ENCODE data around the gene MID2.
"Not testable (repeated sequence)": the region's sequence is repeated elsewhere in the genome, so short reads cannot be mapped to it uniquely, and the experiment has no call there.

Gene MID2

DNA sequence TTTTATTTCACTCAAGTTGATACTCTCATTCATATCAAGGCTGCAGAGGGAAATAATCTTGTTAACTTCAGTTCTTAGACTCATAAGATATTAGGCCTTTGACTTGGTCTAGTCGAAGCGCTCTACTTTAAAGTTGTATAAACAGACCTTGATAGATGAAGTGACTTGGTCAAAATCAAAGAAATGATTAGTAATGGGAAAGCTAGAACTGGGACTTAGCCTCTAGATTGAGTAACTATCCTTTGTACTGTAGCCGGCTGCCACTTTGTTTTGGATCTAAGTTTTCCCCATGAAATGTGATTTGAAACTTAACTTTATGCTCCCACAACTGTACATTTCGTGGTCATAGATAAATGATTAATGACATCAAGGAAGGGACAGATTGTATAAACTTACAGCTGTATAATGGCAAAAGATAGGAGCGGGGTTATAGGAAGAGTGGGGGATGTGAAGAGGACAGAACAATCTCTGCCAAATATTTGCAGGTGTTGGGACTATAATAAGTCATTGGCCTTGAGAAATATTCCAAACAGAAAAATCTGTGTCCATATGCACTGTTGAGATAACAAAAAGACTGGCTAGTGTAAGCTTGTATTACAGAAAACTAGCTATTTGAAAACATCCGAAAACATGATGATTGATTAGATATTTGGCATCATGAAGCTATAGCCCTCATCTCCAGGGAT, 17.2 kb downstream of the MID2 start:
- DNase-seq (ENCODE audit: low read depth): no peak
- TF ChIP-seq CTCF (IDR thresholded peaks at IDR 0.05; ENCODE audit: insufficient read depth, low read depth, low read length, missing control alignments): no peak
- no peak overlapping the region for H3K4me3 ChIP-seq (ENCODE audit: low read depth, low read length)

DNA sequence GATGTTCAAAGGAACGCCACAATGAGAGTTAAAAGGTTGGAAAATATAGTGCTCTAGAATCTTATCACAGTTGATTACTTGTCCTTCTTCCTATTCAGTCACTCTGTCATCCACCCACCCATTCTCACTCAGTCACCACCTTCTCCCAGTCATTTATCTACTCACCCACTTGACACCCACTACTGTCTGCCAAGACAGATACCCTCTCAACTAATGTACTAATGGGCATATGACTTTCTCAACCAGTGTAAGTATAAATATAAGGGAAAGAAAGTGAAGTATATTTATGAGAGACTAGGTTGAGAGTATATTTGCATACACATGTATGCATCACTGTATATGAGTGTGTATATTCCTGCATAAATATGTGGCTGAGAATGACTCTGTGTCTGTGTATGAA, 20.0 kb downstream of the MID2 start:
- DNase-seq (ENCODE audit: low read depth): no peak
- no peak overlapping the region for H3K4me3 ChIP-seq (ENCODE audit: low read depth, low read length)
- TF ChIP-seq CTCF (IDR thresholded peaks at IDR 0.05; ENCODE audit: insufficient read depth, low read depth, low read length, missing control alignments): no peak

- no peak overlapping the region for H3K4me3 ChIP-seq (ENCODE audit: low read depth, low read length)
- TF ChIP-seq CTCF (IDR thresholded peaks at IDR 0.05; ENCODE audit: insufficient read depth, low read depth, low read length, missing control alignments): no peak
- no peak for DNase-seq (ENCODE audit: low read depth)
These were observed 22.9 kb downstream of the MID2 start for GRCh38 chrX:107848591-107848990.

DNA sequence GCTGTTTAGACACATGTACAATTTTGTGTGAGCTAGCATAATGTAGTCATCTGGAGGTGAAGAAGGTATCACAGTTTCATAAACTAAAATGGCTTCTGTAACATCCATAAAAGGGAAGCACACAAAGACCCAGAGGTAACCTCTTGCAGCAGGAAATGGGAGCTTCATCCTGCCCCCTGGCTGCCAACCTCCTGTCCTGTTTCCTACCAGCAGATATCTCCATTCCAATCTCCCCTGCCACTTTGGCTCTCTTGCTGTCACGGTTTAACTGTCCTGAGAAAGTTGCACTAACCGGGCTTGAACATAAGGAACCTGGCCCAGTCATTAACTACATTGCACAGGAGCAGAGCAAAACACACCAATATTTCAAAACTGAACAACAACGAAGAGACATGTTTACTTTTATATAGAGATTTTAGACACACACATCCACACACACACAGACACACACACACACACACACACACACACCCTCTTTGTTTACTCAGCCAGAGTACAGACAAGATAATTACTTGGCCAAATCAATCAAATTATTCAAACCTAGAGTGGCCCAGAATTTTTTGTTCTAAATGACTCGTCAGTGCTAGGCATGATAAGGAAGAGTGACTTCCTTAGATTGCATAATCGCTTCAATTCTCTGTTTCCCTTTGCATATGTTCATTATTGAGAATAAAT, 24.2 kb downstream of the MID2 start:
- no peak for TF ChIP-seq CTCF (IDR thresholded peaks at IDR 0.05; ENCODE audit: insufficient read depth, low read depth, low read length, missing control alignments)
- no peak overlapping the region for H3K4me3 ChIP-seq (ENCODE audit: low read depth, low read length)
- DNase-seq (ENCODE audit: low read depth): no peak

DNA sequence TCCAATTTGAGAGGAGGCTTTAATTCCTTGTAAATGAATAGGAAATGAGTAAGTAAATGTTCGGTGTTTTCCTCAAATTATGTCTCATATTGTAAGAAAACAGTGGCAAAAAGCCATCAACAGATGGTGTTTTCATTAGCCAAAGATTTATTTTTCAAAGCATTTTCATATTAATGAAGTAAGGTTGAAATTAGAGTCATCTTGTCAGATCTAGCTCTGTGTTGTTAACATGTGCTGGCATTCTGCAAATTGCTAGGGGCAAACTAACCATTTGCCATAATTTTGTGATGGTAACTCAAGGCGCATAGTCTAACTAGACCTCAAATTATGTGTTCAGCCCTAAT, 24.7 kb downstream of the MID2 start:
- DNase-seq (ENCODE audit: low read depth): no peak
- TF ChIP-seq CTCF (IDR thresholded peaks at IDR 0.05; ENCODE audit: insufficient read depth, low read depth, low read length, missing control alignments): no peak

DNA sequence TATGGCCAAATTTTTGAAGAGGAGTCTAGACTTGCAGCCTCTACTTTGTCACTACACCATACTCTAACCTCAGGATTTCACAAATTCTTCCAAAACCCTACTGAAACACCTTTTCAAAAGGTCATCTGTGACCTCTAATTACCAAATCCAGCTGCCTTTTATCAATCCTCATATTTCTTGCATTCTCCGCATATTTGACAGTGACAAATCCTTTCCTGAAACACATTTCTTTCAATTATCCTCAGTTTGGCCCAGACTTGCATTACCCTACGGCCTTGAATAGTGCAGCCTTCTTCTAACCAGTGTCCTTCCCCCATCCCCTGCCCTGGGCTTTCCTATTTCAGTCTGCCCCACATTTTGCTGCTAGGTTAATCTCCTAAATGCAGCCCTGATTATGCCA, 25.5 kb downstream of the MID2 start:
- no peak for TF ChIP-seq CTCF (IDR thresholded peaks at IDR 0.05; ENCODE audit: insufficient read depth, low read depth, low read length, missing control alignments)
- no peak overlapping the region for H3K4me3 ChIP-seq (ENCODE audit: low read depth, low read length)
- no peak for DNase-seq (ENCODE audit: low read depth)

More for the DNA sequence above, 24.7 kb downstream of the MID2 start:
- no peak overlapping the region for H3K4me3 ChIP-seq (ENCODE audit: low read depth, low read length)

GRCh38 chrX:107851665-107852064, 26.0 kb downstream of the MID2 start:
- H3K4me3 ChIP-seq (ENCODE audit: low read depth, low read length); DNase-seq (ENCODE audit: low read depth): not testable (repeated sequence)
